Measurements from ENCODE around the gene LEP. TPM values are rescaled to one million over a fixed set of nuclear protein-coding genes. Genes with fewer than 3 reads are reported as not detected.

Gene LEP
- total RNA-seq, 1 experiment from 2014 or later: not detected

DNA sequence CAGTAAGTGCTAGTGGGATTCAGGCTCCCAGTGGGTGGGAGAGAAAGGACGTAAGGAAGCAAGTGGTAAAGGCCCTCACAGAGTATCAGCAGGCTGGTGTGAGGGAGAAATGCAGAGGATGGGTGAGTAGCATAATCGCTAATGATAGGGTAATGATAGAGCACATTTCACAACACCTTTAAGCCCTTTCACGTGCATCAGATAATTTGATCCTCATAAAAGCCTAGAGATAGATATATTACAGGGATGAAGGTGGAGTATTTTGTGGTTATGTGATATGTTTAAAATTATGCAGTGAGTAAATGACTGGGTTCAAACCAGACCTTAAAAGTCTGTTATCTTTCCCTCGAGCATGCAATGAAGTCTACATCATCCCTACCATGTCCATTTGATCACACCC lies 10.3 kb downstream of the LEP start:
- Histone ChIP-seq H4K5ac (ENCODE audit: insufficient read length, low read depth, low read length) (no peak overlapping the region), H2BK15ac (ENCODE audit: low read depth, low read length) (no peak overlapping the region), H3K18ac (ENCODE audit: insufficient read length, low read depth, low read length) (no peak overlapping the region), H2AK5ac (ENCODE audit: insufficient read length, low read length) (no peak overlapping the region), H3K9me3 (ENCODE audit: control insufficient read depth, low read depth, low read length) (no peaks in the 10 kb centered on the region), H2BK5ac (ENCODE audit: insufficient read length, low read length) (no peak overlapping the region), H3K79me2 (ENCODE audit: insufficient read depth, low read length) (no peaks in the 10 kb centered on the region), H2BK20ac (ENCODE audit: low read depth, low read length, poor library complexity, severe bottlenecking) (no peak overlapping the region), H3K9ac (ENCODE audit: extremely low read depth, insufficient read length, low read length) (no peak overlapping the region), H3T11ph (ENCODE audit: low read length) (no peak overlapping the region), H2AFZ (ENCODE audit: low read length) (no peak overlapping the region), H3K79me1 (ENCODE audit: insufficient read depth, low read depth, low read length, poor library complexity, severe bottlenecking) (no peaks in the 10 kb centered on the region), H3K4ac (ENCODE audit: low read depth, low read length) (no peak overlapping the region), H2BK12ac (ENCODE audit: insufficient read length, low read depth, low read length) (no peak overlapping the region), H3K27me3 (ENCODE audit: insufficient read depth, low read length) (no peaks in the 10 kb centered on the region), H2BK120ac (ENCODE audit: low read depth, low read length, poor library complexity, severe bottlenecking) (no peak overlapping the region), H3K23ac (ENCODE audit: insufficient read length, low read depth, low read length) (no peak overlapping the region), H4K8ac (replicated peaks; ENCODE audit: insufficient read length, low read depth, low read length) (no peak overlapping the region), H4K20me1 (ENCODE audit: control insufficient read depth, insufficient read depth, insufficient read length) (no peaks in the 10 kb centered on the region), H3K27ac (ENCODE audit: insufficient read length, low read depth, low read length) (no peak overlapping the region), H3K4me1 (ENCODE audit: insufficient read depth, low read length) (no peaks in the 10 kb centered on the region), H3K56ac (ENCODE audit: insufficient read length, low read depth, low read length) (no peak overlapping the region), H3K4me2 (ENCODE audit: insufficient read depth, insufficient read length, low read length) (no peak overlapping the region), H4K91ac (ENCODE audit: insufficient read length, low read depth, low read length) (no peak overlapping the region), H3K14ac (ENCODE audit: insufficient read depth, low read length) (no peak overlapping the region; the same call in 1 of the 2 replicates), H3K23me2 (ENCODE audit: insufficient read length, low read depth, low read length, poor library complexity, severe bottlenecking) (no peaks in the 10 kb centered on the region)
- no CpG with 5 or more reads among the region's 4 CpGs for WGBS (ENCODE audit: extremely low coverage, insufficient read length, low lambda C conversion rate)
- H3K27ac Mint-ChIP-seq: no peak overlapping the region
- TF ChIP-seq CTCF (conservative IDR thresholded peaks at IDR 0.05): no peak
- H3K9me3 Mint-ChIP-seq: peaks cover 0 to 3% of the 10 kb centered on the region in 2 experiments; a peak in 3 of 5 replicates
- no peak overlapping the region for H3K4me3 Mint-ChIP-seq
- DNase-seq: no peak
- H3K4me1 Mint-ChIP-seq: peaks cover 5 to 9% of the 10 kb centered on the region in 2 experiments
- peaks cover 0 to 6% (median 0%) of the 10 kb centered on the region in 3 experiments; a peak in 2 of 7 replicates for H3K36me3 Mint-ChIP-seq (ENCODE audit: insufficient read depth in 1 of 3, low read depth in 3 of 3)
- H3K27me3 Mint-ChIP-seq (ENCODE audit: low read depth): peaks cover 24% of the 10 kb centered on the region

All from H9 (cell line).